ENCODE results near the gene FAM13B.
A peak's percentile ranks its signal among the peaks of the same experiment; 100 is the strongest.
"Not testable (repeated sequence)": the region's sequence is repeated elsewhere in the genome, so short reads cannot be mapped to it uniquely, and the experiment has no call there.

The FAM13B gene

DNA sequence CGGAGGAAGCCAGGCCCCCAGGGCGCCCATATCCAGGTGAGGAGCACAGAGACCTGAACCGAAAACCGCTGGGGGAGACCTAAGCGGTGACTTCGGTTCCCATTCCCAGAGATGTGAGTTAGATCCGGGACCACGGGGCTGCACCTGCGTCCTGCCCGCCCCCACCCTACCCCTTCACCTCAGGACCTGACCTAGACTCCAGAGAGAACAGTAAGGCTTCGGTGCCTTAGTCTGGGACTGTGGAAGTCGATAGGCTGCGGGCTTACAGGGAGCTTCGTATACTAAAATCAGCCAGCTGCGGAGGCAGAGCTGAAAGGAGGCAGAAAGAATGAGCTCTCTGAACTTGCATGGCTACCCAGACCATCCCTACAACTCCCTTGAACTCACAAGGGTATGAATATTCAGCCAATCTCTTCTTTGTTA, 518 bp upstream of the FAM13B start:
- DNase-seq: no peak

DNA sequence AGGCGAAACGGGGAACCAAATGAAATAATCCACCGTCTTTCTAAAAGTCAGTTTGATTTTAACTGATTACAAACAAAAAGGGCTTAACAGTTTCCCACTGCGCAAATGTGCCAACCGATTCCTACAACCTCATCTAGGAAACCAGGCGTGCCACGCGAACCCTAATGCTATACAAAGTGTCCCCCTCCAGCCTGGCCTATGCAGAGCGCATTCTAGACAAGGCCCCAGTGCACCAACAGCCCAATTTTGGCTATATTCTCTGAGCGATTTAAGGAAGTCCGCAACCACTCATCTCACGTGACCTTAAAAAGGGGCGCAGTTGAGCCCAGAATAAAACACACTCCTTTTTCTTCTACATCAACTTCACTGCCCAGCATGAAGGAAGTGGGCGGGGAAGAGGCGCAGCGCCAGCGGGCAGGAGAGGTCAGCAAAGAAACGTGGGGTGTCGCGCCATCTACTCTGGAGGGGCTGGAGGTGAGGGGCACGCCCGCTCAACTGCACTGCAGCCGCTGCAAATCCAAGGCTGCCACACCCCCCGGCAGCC, 779 bp downstream of the FAM13B start:
- DNase-seq: peak; percentile 60

DNA sequence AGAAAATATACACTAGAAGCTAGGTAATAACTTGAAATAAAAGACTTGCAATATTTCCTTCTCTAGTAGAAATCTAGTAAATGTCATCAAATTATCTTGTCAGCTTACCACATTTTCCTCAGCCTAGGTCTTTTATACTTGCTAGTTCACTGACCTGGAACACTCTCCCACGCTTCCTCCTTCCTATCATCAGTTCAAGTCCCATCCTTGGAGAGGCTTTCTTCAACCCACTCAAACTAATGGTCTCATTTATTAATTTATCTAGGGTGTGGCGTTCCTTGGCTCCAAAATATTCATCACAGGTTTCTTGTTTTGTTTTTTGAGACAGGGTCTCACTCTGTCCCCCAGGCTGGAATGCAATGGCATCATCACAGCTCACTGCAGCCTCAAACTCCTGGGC, 2.9 kb downstream of the FAM13B start:
- DNase-seq: peak; percentile 6

DNA sequence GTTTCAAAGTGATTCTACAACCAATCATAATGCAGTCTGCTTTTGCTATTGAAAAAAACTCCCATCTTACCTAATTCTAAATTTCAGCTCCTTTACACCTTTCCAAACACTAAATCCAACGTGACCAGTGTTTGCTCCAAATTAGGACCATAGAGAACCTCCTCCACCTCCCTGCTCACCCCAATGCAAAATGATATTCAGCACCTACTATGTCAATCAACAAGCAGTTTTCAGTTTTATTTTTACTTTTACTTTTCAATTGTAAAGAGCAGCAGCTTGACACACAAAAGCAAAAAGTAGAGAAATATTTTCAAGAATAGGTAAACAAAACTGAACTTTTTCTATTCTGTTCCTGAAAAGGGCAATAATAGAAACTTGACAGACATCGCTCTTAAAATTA, 3.4 kb downstream of the FAM13B start:
- DNase-seq: no peak

DNA sequence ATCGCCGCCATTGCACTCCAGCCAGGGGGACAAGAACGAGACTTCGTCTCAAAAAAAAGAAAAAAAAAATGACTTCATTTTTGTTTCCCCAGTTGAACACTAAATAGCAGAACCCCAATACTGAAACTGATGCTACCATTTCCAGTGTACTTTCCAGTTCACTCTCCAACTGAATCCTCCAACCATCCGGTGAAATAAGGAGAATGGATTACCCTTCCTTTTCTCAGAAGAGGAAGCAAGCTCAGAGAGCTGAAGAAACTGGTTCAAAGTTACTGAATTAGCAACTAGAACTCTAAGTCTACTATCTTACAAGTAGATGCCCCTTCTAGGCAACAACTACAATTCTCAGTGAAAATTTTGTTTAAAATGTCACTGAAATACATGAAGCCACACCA, 3.9 kb downstream of the FAM13B start:
- no peak for DNase-seq

DNA sequence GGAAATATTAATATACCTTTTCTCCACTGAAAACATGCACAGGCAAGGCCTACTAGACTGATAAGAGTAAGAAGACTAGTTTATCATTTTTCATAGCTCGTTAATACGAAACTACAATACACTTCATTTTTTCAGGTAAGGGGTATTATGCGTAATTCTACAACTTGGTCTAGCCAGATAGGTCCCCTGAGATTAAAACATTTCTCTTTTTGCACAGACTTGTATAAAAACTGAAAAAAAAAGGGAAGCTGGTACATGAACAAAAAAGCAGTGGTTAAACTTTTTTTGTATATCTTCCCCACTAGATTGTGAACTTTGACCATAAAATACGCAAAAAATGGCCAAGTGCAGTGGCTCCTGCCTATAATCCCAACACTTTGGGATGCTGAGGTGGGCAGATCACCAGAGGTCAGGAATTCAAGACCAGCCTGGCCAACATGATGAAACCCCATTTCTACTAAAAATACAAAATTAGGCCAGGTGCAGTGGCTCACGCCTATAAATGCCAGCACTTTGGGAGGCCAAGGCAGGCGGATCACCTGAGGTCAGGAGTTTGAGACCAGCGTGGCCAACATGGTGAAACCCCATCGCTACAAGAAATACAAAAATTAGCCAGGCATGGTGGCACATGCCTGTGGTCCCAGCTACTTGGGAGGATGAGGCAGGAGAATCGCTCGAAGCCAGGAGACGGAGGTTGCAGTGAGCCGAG, 4.5 kb downstream of the FAM13B start:
- peak; percentile 12 for DNase-seq

DNA sequence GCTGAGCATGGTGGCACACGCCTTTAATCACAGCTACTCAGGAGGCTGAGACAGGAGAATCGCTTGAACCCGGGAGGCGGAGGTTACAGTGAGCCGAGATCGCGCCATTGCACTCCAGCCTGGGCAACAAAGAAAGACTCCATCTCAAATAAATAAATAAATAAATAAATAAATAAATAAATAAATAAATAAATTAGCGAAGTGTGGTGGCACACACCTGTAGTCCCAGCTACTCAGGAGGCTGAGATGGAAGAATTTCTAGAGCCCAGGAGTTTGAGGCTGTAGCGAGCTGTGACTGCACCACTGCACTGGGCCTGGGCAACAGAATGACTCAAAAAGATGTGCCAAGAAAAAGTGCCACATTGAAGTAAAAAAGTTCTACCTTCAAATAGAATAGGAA, 6.1 kb downstream of the FAM13B start:
- not testable (repeated sequence) for DNase-seq

DNA sequence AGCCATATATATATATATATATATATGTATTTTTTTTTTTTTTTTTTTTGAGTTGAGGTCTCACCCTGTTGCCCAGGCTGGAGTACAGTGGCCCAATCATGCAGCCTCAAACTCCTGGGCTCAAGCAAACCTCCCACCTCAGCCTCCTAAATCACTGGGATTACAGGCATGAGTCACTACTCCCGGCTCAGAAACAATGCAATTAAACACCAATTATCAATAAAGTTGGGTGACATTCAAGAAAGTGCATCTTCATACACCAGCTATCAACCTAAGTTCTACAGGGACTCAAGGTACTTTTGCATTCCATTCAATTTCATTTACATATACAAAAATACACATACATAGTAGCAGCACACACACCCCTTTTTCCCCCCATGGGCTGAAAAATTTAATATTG, 7.6 kb downstream of the FAM13B start:
- no peak for DNase-seq

DNA sequence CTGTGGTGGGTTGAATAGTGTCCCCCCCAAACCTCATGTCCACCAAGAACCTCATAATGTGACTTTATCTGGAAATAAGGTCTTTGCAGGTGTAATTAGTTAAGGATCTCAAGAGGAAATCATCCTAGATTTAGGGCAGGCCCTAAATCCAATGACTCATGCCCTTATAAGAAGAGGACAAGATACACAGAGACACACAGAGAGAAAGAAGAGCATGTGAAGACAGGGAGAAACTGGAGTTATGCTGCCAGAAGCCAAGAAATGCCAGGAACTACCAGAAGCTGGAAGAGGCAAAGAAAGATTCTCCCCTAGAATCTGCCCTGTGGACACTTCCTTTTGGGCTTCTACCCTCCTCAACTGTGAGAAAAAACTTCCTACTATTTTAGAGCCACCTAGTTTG, 8.8 kb downstream of the FAM13B start:
- DNase-seq: no peak

DNA sequence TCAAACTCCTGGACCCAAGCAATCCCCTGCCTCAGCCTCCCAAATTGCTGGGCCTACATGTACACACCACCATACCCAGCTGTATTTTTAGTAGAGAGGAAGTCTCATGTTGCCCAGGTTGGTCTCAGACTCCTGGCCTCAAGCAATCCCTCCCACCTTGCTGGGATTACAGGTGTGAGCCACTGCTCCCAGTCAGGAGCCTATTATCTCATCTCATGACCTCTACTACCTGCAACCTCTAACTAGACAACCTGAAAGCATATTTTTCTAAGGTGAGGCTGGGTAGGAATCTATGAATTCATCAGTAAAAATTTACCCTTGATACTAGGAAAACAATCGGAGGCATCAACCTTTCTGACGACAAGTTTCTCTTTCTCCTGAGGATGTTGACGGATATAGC, 10.0 kb downstream of the FAM13B start:
- no peak for DNase-seq

DNA sequence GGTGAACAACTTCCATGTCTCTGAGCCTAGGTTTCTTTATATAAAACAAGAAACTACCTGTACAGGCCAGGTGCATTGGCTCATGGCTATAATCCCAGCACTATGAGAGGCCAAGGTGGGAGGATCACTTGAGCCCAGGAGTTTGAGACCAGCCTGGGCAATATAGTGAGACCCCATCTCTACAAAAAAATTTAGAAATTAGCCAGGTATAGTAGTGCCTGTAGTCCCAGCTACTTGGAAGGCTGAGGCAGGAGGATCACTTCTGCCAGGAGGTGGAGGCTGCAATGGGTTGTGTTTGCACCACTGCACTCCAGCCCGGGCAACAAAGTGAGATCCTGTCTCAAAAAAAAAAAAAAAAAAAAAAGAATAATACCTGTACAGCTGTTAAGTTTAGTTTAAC, 11.1 kb downstream of the FAM13B start:
- DNase-seq: no peak

DNA sequence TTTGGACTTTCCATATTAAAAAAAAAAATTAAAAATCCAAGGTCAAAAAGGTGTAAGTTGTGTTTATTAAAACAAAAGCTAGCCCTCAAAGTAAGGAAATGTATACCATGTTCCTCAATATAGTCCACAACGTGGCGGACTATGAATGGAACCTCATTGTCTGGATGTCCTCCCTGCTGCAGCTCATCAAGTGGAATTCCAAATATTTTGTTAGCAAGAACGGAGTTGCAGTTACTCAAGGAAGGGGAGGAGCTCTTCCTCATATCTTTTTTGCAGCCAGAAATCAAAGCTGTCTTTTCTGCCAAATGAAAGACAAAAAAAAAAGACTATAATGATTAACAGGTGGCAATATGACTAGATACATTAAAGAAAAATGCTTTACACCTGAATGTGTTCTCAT, 14.0 kb downstream of the FAM13B start:
- DNase-seq: no peak

DNA sequence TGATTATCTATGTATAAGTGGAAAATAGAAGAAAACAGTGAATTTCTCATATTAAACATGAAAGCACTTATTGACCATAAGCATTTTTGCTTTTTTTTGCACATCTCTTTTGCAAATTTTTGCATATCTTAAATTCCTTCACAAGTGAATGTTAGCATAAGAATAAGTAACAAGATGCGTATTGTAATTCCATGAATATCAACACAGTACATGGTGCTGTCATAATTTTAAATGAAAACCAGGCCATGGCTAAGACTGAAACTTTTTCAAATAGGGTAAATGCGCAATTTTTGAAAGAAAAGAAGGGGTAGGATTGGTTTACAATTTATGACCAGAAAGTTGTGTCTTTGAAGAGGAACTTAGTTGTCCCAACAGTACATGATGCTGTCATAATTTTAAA, 17.0 kb downstream of the FAM13B start:
- DNase-seq: no peak

DNA sequence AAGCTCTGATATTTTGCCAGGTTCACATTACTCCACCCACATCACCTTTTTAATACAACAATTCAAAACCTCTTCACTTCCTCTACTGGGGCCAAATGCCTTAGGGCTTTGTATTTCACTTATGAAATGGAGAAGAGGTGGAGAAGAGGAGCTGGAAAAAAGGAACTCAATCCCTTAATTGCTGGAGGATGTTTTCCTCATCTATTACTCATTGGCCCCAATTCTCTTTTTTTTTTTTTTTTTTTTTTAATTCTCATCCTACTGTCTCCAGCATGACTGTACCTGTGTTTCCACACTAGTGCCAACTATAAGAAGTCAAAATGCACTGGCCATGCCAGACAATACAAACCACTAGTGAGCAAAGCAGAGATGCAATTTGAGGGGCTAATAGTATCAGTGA, 20.9 kb downstream of the FAM13B start:
- no peak for DNase-seq

DNA sequence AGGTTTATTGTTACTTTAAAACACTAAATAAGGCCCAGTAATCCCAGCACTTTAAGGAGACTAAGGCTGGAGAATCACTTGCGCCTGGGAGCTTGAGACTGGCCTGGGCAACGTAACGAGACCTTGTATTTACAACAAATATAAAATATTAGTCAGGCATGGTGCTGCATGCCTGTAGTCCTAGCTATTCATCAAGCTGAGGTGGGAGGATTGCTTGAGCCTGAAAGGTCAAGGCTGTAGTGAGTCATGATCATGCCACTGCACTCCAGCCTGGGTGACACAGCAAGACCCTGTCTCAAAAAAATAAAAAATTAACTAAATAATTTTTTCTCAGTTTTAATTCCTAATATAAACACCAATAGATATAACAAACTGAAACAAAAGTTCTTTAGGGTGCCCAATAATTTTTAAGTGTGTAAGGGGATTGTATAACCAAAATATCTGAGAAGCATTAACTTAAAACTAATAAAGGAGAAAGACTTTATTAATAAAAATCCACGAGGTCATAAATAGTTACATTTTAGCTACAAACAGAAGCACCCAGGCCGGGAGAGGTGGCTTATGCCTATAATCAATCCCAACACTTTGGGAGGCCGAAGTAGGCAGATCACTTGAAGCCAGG, 32.7 kb downstream of the FAM13B start:
- no peak for DNase-seq

DNA sequence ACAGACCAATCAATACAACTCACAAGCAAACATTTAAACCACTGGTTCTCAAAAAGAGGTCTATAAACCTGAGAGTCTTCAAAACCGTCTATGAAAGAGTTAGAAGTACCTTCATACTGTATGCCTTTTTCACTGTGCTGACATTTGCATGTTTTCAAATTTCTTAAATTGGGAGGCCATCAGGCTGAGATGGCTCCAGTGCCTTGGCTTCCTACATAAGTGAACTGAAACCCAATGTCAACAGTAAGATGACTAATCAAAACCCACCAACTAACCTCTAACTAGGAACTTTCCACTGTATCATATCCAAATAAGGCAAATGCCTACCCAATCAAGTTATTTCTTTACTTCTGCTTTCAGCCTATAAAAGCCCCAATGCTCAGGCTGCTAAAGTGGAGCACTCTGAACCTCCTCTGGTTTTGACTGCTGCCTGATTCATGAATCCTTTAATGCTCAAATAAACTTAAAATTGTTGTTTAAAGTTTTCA, 35.1 kb downstream of the FAM13B start:
- DNase-seq: peak; percentile 5

DNA sequence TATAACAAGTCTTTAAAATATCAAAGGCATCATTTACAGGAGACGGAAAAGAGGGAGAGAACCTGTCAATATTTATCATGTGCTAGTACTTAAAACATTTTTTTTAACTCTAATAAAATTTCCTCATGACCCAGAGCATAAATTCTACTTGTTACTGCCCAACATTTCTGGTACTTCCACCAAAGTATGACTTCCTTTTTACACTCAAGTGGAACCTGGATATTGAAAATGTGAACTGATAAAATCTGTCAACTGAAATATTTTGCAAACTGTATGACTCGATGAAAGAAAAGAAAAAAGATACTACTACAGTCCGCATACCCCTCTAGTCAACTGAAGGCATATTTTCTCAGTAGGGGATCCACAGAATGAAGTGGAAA, 37.1 kb downstream of the FAM13B start:
- peak; percentile 15 for DNase-seq

DNA sequence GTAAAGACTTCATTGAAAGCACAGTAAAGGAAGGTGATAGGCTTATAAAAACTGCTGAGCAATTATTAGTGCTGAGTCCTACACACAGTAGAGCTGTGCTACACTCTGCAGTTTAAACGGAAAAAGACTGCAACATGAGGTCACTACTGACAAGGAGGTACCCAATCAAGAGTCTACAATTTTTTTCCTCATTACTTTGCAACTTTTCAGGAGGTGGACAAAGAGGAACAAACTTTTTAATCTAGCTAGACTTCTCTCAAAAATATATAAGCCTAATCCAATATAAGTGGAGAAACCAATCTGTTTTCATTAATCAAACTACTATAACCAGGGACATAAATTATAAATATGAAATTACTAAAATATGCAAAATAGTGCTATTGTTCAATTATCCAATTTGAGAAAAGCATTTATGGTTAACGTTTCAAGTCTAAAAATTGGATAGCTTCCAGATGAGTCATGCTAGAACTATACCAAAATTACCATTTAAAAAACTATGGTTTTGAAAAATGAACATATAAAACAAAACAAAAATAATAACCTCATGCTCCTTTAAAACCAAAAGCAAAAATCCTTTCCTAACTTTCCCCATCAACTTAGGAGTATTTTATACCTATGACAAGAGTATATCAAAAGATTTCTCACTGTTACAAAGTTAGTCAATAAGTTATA, 37.7 kb downstream of the FAM13B start:
- DNase-seq: peak; percentile 66

DNA sequence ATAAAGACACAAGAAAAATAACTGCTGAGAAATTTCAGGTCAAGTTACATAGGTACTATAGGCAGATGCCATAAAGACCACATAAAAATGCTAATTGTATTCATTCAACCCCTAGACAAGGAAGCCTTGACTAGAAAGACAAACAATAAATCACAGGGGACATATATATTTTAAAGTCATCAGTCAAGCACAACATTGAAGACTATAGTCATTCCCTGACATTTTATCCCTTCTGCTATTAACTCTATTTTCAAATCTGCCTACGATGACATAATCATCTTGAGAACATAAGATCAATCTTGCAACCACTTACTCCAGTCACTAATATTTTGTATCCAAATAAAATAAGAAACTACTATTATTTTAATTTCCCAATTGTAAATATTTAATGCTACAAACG, 38.3 kb downstream of the FAM13B start:
- no peak for DNase-seq

DNA sequence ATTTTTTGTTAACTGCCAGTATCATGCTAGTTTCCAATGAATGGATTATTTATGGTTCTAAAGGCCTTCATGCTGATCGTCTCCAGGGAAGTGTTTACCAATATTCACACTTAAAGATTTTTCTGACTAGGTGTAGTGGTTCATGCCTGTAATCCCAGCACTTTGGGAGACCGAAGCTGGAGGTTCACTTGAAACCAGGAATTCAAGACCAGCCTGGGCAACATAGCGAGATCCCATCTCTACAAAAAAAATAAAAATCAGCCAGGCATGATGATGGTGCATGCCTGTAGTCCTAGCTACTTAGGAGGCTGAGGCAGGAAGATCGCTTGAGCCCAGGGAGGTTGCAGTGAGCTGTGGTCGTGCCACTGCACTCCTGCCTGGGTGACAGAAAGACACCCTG, 43.5 kb downstream of the FAM13B start:
- no peak for DNase-seq

DNA sequence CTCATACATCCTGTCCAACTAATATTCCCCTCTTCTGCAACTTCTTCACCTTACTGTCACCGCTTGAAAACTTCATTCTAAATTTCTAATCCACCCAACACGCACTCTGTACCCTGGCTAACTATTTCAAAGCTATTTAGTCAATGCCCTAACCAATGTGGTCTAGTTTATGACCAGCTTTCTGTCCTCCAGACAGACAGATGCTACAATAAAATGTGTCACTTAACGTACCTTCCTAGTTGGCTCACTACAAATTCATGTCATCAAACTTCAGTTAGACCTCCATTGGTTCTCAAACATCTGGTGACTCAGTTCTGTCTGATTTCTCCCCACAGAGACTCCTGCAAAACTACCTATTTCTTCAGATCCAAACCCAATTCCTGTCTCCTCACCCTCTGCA, 57.7 kb downstream of the FAM13B start:
- DNase-seq: no peak

DNA sequence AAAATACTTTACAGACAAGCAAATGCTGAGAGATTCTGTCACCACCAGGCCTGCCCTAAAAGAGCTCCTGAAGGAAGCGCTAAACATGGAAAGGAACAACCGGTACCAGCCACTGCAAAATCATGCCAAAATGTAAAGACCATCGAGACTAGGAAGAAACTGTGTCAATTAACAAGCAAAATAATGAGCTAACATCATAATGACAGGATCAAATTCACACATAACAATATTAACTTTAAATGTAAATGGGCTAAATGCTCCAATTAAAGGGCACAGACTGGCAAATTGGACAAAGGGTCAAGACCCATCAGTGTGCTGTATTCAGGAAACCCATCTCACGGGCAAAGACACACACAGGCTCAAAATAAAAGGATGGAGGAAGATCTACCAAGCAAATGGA, 62.5 kb downstream of the FAM13B start:
- DNase-seq: not testable (repeated sequence)

DNA sequence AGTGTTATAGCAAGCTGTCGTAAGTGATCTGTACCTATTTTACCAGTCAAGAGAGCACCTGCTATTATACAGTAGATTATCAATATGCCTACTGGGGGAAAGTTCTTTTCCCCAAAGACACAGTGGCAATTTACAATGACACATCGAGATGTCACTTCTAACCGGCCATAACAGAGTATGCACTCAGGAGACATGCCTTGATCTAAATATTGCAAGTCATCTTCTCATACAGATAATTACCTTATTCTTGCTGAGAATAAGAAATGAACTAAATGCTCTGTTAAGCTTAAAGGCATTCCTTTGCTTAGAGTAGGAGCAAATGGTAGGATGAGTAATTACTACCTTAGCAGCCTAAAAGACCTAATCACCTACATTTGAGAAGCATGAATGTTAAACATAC, 72.1 kb downstream of the FAM13B start:
- DNase-seq: no peak

DNA sequence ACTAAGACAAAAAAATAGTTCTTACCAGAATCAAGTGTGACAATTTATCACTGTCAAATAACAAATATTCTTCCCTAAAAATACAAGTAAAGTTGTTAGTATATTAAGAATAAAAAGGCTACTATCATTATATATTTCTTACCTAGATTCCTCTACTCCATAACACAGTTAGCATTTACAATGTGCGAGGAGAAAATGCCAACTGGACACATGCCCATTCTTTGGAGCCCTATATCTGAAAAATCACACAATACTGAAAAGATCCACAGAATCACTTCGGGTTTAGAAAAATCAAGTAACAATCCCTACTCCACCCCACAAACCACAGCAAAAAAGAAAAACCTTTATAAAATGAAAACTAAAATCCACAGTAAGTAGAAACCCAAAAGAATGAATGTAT, 72.7 kb downstream of the FAM13B start:
- DNase-seq: no peak
